Fibroblast of lung (primary cell): ENCODE measurements around the gene MEN1. TPM values are rescaled to one million over a fixed set of nuclear protein-coding genes. Genes with fewer than 3 reads are reported as not detected.

Source experiments
- DNase-seq, 2 donors: peaks; one replicate each; pipeline versions ENCODE4 v3.0.0 to v3.0.0-alpha.2; 2010; ENCODE audit warnings: low read depth in 2 of 2
- H2AFZ ChIP-seq: 2 replicates; pipeline ENCODE4 v1.5.1; 2012; ENCODE audit warnings: low read length, control low read depth, inconsistent platforms
- H3K27ac ChIP-seq: 2 replicates; pipeline ENCODE4 v1.5.1; 2011; ENCODE audit warnings: low read length, control low read depth; ENCODE audit not compliant: insufficient read depth
- H3K27me3 ChIP-seq: 2 replicates; pipeline ENCODE4 v1.5.1; 2011; ENCODE audit warnings: mild to moderate bottlenecking, low read length; ENCODE audit not compliant: control insufficient read depth, insufficient read depth
- H3K36me3 ChIP-seq: 2 replicates; pipeline ENCODE4 v1.5.1; 2011; ENCODE audit warnings: low read length; ENCODE audit not compliant: control insufficient read depth, insufficient read depth
- H3K4me1 ChIP-seq: 2 replicates; pipeline ENCODE4 v1.5.1; 2011; ENCODE audit warnings: low read length; ENCODE audit not compliant: control insufficient read depth, insufficient read depth; ENCODE audit errors: extremely low read depth
- H3K4me2 ChIP-seq: 2 replicates; pipeline ENCODE4 v1.5.1; 2011; ENCODE audit warnings: low read length, control low read depth; ENCODE audit not compliant: insufficient read depth; ENCODE audit errors: extremely low read depth
- H3K4me3 ChIP-seq, 4 experiments: fragments of 200-600 bp in 1 of 4; sonication (generic) in 1 of 4; replicated peaks in 1 of 4; 2 replicates each; pipeline ENCODE4 v1.5.1; 2011 to 2016; ENCODE audit warnings: low read length in 4 of 4, low read depth in 3 of 4, mild to moderate bottlenecking in 3 of 4, control low read depth in 2 of 4, inconsistent platforms in 1 of 4, mixed read lengths in 1 of 4; ENCODE audit not compliant: insufficient read depth in 1 of 4; ENCODE audit errors: control extremely low read depth in 1 of 4
- H3K79me2 ChIP-seq: 2 replicates; pipeline ENCODE4 v1.5.1; 2012; ENCODE audit warnings: mild to moderate bottlenecking, low read length, inconsistent platforms; ENCODE audit not compliant: control insufficient read depth, insufficient read depth
- H3K9ac ChIP-seq: 2 replicates; pipeline ENCODE4 v1.5.1; 2011; ENCODE audit warnings: mild to moderate bottlenecking, low read length, control low read depth; ENCODE audit not compliant: insufficient read depth
- H3K9me3 ChIP-seq: 2 replicates; pipeline ENCODE4 v1.5.1; 2012; ENCODE audit warnings: low read depth, low read length; ENCODE audit not compliant: control insufficient read depth, insufficient read depth
- H4K20me1 ChIP-seq: 2 replicates; pipeline ENCODE4 v1.5.1; 2011; ENCODE audit warnings: low read length; ENCODE audit not compliant: control insufficient read depth, insufficient read depth; ENCODE audit errors: extremely low read depth
- EZH2 ChIP-seq: IDR thresholded peaks from 2 replicates; pipeline ENCODE4 v1.5.1; 2012; ENCODE audit warnings: low read length, control low read depth, mild to moderate bottlenecking; ENCODE audit errors: missing control alignments
- polyA plus RNA-seq, 2 donors: library from polyadenylated mRNA; depleted of rRNA in 1 of 2; stranded (reverse) in 1 of 2; unstranded in 1 of 2; fragments of >200 nt; gene quantifications; 2 replicates each; pipeline ENCODE4 v1.2.1, GENCODE V29; 2011 to 2012; ENCODE audit warnings: missing spikeins in 1 of 2
- total RNA-seq: library from RNA; depleted of rRNA; stranded (reverse); fragments of >200 nt; gene quantifications from 2 replicates; pipeline ENCODE4 v1.2.1, GENCODE V29; 2014
- TF ChIP-seq, protein P1 (sequence below), 2 donors: IDR thresholded peaks in 1 of 2; conservative IDR thresholded peaks in 1 of 2; 1 replicate in 1 of 2; 2 replicates in 1 of 2; pipeline ENCODE4 v1.5.1; 2011 to 2012; ENCODE audit warnings: low read length in 2 of 2, control low read depth in 1 of 2, inconsistent platforms in 1 of 2, low read depth in 1 of 2, mild to moderate bottlenecking in 1 of 2

The MEN1 gene
- total and polyA plus RNA-seq, 2 donors (not counting 1 experiment from before 2014, with no cell fraction given): 8.9 to 13.7 TPM

DNA sequence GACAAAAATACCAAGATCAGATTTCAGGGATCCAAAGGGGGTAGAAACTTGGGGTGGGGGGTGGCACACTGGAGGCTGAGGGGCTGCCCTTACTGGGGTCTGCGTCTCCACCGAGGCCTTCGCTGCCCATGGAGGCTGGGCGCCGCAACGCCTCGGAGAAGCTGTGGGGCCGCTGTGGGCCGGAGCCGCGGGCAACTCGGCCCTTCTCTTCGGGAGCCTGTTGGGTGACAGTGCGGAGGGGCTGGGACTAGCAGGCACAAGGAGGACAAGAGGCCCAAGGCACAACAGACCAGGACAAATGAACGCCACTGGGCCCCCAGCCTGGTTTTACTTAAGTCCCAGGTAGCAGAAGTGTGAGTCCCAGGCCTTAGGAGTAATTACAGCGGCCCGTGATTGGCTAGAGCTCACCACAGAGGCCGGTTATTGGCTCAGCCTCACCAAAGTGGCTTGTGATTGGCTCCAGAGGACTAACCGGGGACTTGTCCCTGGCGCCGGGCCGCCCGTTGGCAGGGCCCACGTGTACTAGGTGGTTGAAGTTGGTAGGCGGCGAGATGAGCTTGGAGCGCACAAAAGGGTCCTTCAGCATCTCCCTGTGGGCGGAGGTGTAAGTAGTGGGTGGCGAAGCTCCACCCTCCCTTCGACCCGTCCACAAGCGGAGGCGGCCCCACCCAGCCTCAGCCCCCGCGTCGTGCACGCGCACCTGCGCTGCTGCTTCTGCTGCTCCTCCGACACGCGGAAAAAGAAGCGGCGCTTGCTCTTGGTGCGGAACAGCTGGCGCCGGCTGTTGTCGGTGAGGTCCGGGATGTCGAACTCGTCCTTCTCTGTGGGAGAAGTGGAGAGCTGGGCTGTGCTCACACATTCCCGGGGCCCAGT, 16.5 kb upstream of the MEN1 start:
- H3K9me3 ChIP-seq: no peaks in the 10 kb centered on the region
- no peak overlapping the region for H2AFZ ChIP-seq
- no peaks in the 10 kb centered on the region for H3K36me3 ChIP-seq
- H3K9ac ChIP-seq: no peak overlapping the region
- H3K79me2 ChIP-seq: no peaks in the 10 kb centered on the region
- no peaks in the 10 kb centered on the region for H3K4me1 ChIP-seq
- no peak overlapping the region for H3K4me3 ChIP-seq
- H3K27me3 ChIP-seq: no peaks in the 10 kb centered on the region
- TF ChIP-seq, protein P1, sequence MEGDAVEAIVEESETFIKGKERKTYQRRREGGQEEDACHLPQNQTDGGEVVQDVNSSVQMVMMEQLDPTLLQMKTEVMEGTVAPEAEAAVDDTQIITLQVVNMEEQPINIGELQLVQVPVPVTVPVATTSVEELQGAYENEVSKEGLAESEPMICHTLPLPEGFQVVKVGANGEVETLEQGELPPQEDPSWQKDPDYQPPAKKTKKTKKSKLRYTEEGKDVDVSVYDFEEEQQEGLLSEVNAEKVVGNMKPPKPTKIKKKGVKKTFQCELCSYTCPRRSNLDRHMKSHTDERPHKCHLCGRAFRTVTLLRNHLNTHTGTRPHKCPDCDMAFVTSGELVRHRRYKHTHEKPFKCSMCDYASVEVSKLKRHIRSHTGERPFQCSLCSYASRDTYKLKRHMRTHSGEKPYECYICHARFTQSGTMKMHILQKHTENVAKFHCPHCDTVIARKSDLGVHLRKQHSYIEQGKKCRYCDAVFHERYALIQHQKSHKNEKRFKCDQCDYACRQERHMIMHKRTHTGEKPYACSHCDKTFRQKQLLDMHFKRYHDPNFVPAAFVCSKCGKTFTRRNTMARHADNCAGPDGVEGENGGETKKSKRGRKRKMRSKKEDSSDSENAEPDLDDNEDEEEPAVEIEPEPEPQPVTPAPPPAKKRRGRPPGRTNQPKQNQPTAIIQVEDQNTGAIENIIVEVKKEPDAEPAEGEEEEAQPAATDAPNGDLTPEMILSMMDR (conservative IDR thresholded peaks at IDR 0.05 in 1 of 2, IDR thresholded peaks at IDR 0.05 in 1 of 2; ENCODE audit: low read depth in 1 of 2, low read length in 2 of 2): no peak
- TF ChIP-seq EZH2: no peak
- no peak for DNase-seq
- H3K4me2 ChIP-seq: no peak overlapping the region
- no peak overlapping the region for H3K27ac ChIP-seq
- no peaks in the 10 kb centered on the region for H4K20me1 ChIP-seq

DNA sequence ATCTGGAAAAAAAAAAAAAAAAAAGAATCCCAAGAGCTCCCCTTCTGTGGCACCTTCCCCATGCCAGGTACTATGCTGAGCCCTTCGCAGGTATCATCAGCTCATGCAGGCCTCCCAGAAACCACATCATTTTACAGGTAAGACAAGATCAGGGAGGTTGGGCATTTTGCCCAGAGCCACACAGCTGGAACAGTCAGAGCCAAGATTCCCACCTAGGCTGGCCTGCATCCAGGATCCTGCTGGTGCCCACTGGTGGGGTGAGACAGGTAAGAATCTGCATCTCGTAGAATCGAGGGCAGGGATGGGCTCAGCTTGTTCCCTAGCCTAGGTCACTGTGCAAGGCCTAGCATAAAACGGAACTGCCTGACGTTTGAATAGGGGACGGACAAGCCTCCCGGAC, 15.7 kb upstream of the MEN1 start:
- TF ChIP-seq, protein P1 (conservative IDR thresholded peaks at IDR 0.05 in 1 of 2, IDR thresholded peaks at IDR 0.05 in 1 of 2; ENCODE audit: low read depth in 1 of 2, low read length in 2 of 2): no peak
- no peak for TF ChIP-seq EZH2
- H3K27me3 ChIP-seq: no peaks in the 10 kb centered on the region
- H3K9ac ChIP-seq: no peak overlapping the region
- H3K36me3 ChIP-seq: no peaks in the 10 kb centered on the region
- H3K79me2 ChIP-seq: no peaks in the 10 kb centered on the region
- H2AFZ ChIP-seq: no peak overlapping the region
- no peak overlapping the region for H3K27ac ChIP-seq
- no peaks in the 10 kb centered on the region for H3K4me1 ChIP-seq
- no peak for DNase-seq
- H4K20me1 ChIP-seq: no peaks in the 10 kb centered on the region
- no peaks in the 10 kb centered on the region for H3K9me3 ChIP-seq
- no peak overlapping the region for H3K4me2 ChIP-seq
- H3K4me3 ChIP-seq: no peak overlapping the region

DNA sequence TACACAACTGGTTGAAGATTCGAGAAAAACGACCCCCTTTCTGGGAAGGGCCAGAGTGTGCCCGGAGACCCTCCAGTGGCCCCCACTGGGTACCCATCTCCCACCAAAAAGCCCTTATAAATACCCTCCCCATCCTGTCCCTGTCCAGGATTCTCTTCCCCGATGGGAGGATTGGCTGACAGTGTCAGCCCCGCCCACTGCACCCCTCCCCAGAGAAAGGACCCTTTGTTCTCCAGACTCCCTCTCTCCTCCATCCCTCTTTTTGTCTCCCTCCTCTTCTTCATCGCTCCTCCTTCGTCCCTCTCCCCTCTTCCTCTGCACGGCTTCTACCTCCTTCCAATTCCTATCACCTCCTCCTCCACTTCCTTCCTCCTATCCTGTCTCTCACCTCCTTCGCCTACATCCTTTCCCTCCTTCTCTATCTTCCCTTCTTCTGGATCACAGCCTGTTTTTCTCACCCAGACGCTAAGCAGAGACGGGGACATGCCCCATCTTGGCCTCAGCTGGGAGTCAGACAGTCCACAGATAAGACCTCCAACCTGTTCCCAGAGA, 13.3 kb upstream of the MEN1 start:
- H3K9ac ChIP-seq: no peak overlapping the region
- H3K9me3 ChIP-seq: no peaks in the 10 kb centered on the region
- no peaks in the 10 kb centered on the region for H3K27me3 ChIP-seq
- DNase-seq: no peak
- H3K79me2 ChIP-seq: no peaks in the 10 kb centered on the region
- no peak overlapping the region for H3K4me2 ChIP-seq
- no peak for TF ChIP-seq EZH2
- TF ChIP-seq, protein P1 (conservative IDR thresholded peaks at IDR 0.05 in 1 of 2, IDR thresholded peaks at IDR 0.05 in 1 of 2; ENCODE audit: low read depth in 1 of 2, low read length in 2 of 2): no peak
- no peaks in the 10 kb centered on the region for H4K20me1 ChIP-seq
- no peak overlapping the region for H3K4me3 ChIP-seq
- no peaks in the 10 kb centered on the region for H3K36me3 ChIP-seq
- no peak overlapping the region for H3K27ac ChIP-seq
- no peak overlapping the region for H2AFZ ChIP-seq
- no peaks in the 10 kb centered on the region for H3K4me1 ChIP-seq
